Activated CD8-positive, alpha-beta T cell treated with anti-CD3 and anti-CD28 coated beads for 36 hours (primary cell): ENCODE data around the gene MRPL34. TPM values are rescaled to one million over a fixed set of nuclear protein-coding genes. Genes with fewer than 3 reads are reported as not detected.

Experiments
- ATAC-seq: fragments of 200-7000 bp; cut with Tn5 transposase; one replicate; pipeline ENCODE4 v1.10.0; 2021; ENCODE audit warnings: mild to moderate bottlenecking, moderate library complexity
- CTCF ChIA-PET: fragments of 350-600 bp; sonication (Branson Sonifier 250); formaldehyde crosslinking; loops from one replicate; lab custom pipeline; 2021; ENCODE audit warnings: antibody characterized with exemption; lab: Charles Lee
- POLR2A ChIA-PET: fragments of 350-600 bp; sonication (Branson Sonifier 250); formaldehyde crosslinking; loops from one replicate; lab custom pipeline; 2021; ENCODE audit warnings: antibody characterized with exemption; lab: Charles Lee
- DNase-seq: peaks from one replicate; pipeline ENCODE4 v3.0.0-alpha.2; 2020
- H3K27ac Mint-ChIP-seq: one replicate; pipeline ENCODE4 v1.8.0; 2021; ENCODE audit warnings: mild to moderate bottlenecking, mixed read lengths
- H3K27me3 Mint-ChIP-seq: one replicate; pipeline ENCODE4 v1.8.0; 2021; ENCODE audit warnings: mixed read lengths
- H3K36me3 Mint-ChIP-seq: one replicate; pipeline ENCODE4 v1.8.0; 2021; ENCODE audit warnings: low read depth, mixed read lengths
- H3K4me1 Mint-ChIP-seq: one replicate; pipeline ENCODE4 v1.8.0; 2021; ENCODE audit warnings: low read depth, mixed read lengths
- H3K4me3 Mint-ChIP-seq: one replicate; pipeline ENCODE4 v1.8.0; 2021; ENCODE audit warnings: mild to moderate bottlenecking, moderate library complexity, mixed read lengths
- H3K9me3 Mint-ChIP-seq: one replicate; pipeline ENCODE4 v1.8.0; 2021; ENCODE audit warnings: mixed read lengths
- CTCF ChIP-seq: fragments of 200-600 bp; IDR thresholded peaks from one replicate; pipeline ENCODE4 v1.8.0; 2022; ENCODE audit warnings: antibody characterized with exemption, mild to moderate bottlenecking
- intact Hi-C: fragments of 100-400 bp; cut with micrococcal nuclease; formaldehyde crosslinking; loops from one replicate; pipeline ENCODE4 v1.10.0; 2022
- total RNA-seq, 2 experiments: library from RNA; stranded (reverse); gene quantifications; one replicate each; pipeline ENCODE4 v1.2.3, GENCODE V29; 2021

Gene MRPL34
- total RNA-seq, 2 experiments from 2014 or later, result 101 to 107 TPM

GRCh38 chr19:17307876-17308377 lies 2.3 kb downstream of the MRPL34 start:
- POLR2A ChIA-PET, result interaction anchor here (0.7 to 2.5 kb wide), 2 partner anchors 15 to 30 kb away, joined by 3 to 7 read pairs; no protein-coding TSS in a partner anchor
- DNase-seq (no peak), ATAC-seq (no peak)
- Mint-ChIP-seq H3K27me3 (no peaks in the 10 kb centered on the region), H3K9me3 (no peaks in the 10 kb centered on the region), H3K36me3 (peaks cover 2% of the 10 kb centered on the region), H3K4me3 (peak overlapping the region; percentile 87), H3K4me1 (peaks cover 39% of the 10 kb centered on the region), H3K27ac (no peak overlapping the region)
- TF ChIP-seq CTCF, result no peak
- intact Hi-C loops, result no loop called here
- CTCF ChIA-PET, result interaction anchor here (1.5 to 1.8 kb wide), 3 partner anchors 15 to 188 kb away, joined by 4 to 7 read pairs (median 6); no protein-coding TSS in a partner anchor

- Mint-ChIP-seq H3K4me3 (peak within 1 kb of the TSS; percentile 96), H3K4me1 (peaks cover 31% of the 10 kb centered on the region), H3K27ac (peak within 1 kb of the TSS; percentile 95), H3K9me3 (no peaks in the 10 kb centered on the region), H3K36me3 (peaks cover 4% of the 10 kb centered on the region), H3K27me3 (no peaks in the 10 kb centered on the region)
- ChIA-PET POLR2A (interaction anchor here (0.5 to 2.5 kb wide), 9 partner anchors 15 to 82 kb away, joined by 3 to 7 read pairs (median 4); no protein-coding TSS in a partner anchor), CTCF (interaction anchor here (0.8 to 1.8 kb wide), 11 partner anchors 17 to 624 kb away, joined by 3 to 7 read pairs (median 4); partner anchors contain the start of genes BABAM1, BST2 and CCDC124)
- ATAC-seq (peak; percentile 83), DNase-seq (peak; percentile 100)
- no peak for TF ChIP-seq CTCF
- intact Hi-C loops, result no loop called here
Observed at GRCh38 chr19:17309198-17309964, 3.7 kb downstream of the MRPL34 start, which contains the start of gene DDA1. TSS of gene DDA1 (plus strand) at chr19:17309563. CDS start at chr19:17309655, 92 bp downstream.

- peak overlapping the region; percentile 96 for H3K4me3 Mint-ChIP-seq
- ATAC-seq (no peak), DNase-seq (peak; percentile 36)
- H3K27me3 Mint-ChIP-seq, result no peaks in the 10 kb centered on the region
- CTCF ChIA-PET, result interaction anchor here (0.8 to 1.5 kb wide), 4 partner anchors 23 to 156 kb away, joined by 3 to 4 read pairs (median 4); no protein-coding TSS in a partner anchor
- POLR2A ChIA-PET, result interaction anchor here (0.5 to 2.5 kb wide), 7 partner anchors 14 to 82 kb away, joined by 3 to 7 read pairs (median 4); no protein-coding TSS in a partner anchor
- peak overlapping the region; percentile 95 for H3K27ac Mint-ChIP-seq
- H3K36me3 Mint-ChIP-seq, result peaks cover 4% of the 10 kb centered on the region
- H3K4me1 Mint-ChIP-seq, result peaks cover 27% of the 10 kb centered on the region
- H3K9me3 Mint-ChIP-seq, result no peaks in the 10 kb centered on the region
- TF ChIP-seq CTCF, result no peak
- intact Hi-C loops, result no loop called here
Observed at GRCh38 chr19:17309965-17310461, 4.3 kb downstream of the MRPL34 start.

- no peak for TF ChIP-seq CTCF
- Mint-ChIP-seq H3K4me3 (peak overlapping the region; percentile 25), H3K27ac (no peak overlapping the region), H3K9me3 (no peaks in the 10 kb centered on the region), H3K36me3 (peaks cover 9% of the 10 kb centered on the region), H3K27me3 (no peaks in the 10 kb centered on the region), H3K4me1 (peaks cover 27% of the 10 kb centered on the region)
- POLR2A ChIA-PET, result interaction anchor here (1.7 to 2.5 kb wide), 2 partner anchors 17 to 22 kb away, joined by 6 to 8 read pairs; partner anchors contain the start of gene ANO8
- CTCF ChIA-PET, result interaction anchor here (1.5 kb wide), 1 partner anchor 78 kb away, joined by 3 read pairs; no protein-coding TSS in a partner anchor
- intact Hi-C loops, result no loop called here
- DNase-seq (no peak), ATAC-seq (no peak)
Observed at GRCh38 chr19:17311455-17312188, 6.0 kb downstream of the MRPL34 start.
